Measurements from ENCODE around the gene PCSK7. TPM values are rescaled to one million over a fixed set of nuclear protein-coding genes. Genes with fewer than 3 reads are reported as not detected.
A peak's percentile ranks its signal among the peaks of the same experiment; 100 is the strongest.

PCSK7 gene
- total and polyA plus RNA-seq, 11 donors: 16.9 to 43.4 (median 26.2) TPM

DNA sequence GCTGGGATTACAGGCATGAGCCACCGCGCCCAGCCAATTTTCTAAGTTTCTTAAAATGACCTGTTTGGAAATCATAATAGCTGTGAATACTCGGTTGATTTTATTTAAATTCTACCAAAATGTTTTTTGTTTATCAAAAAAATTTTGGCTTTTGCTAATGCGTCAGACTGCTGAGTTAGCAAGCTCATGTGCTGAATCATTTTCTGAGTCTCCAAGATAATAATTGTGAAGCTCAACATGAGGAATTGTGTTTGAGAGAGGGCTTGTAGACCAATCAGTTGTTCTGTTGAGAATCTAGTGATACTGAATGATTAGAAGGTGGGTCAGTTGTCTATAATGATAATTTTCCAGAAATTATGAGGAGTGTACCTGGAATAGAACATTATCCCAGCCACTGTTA lies 16.5 kb upstream of the PCSK7 start:
- DNase-seq (no peak), ATAC-seq (no peak)
- WGBS, 4 donors: 94 to 98% (median 96%) methylated on average over 4 of the region's 4 CpGs
- no peaks in the 10 kb centered on the region for H3K9me3 ChIP-seq
- intact Hi-C loops (cut with DNase I): no loop called here
- H3K27me3 ChIP-seq: no peaks in the 10 kb centered on the region
- H3K4me3 ChIP-seq: no peak overlapping the region
- H3K4me1 ChIP-seq: no peaks in the 10 kb centered on the region
- H3K36me3 ChIP-seq: peaks cover 0 to 89% (median 81%) of the 10 kb centered on the region in 9 donors
- no peak overlapping the region for H3K27ac ChIP-seq
- no peak for TF ChIP-seq POLR2A (IDR thresholded peaks at IDR 0.05)
- TF ChIP-seq, protein P1, sequence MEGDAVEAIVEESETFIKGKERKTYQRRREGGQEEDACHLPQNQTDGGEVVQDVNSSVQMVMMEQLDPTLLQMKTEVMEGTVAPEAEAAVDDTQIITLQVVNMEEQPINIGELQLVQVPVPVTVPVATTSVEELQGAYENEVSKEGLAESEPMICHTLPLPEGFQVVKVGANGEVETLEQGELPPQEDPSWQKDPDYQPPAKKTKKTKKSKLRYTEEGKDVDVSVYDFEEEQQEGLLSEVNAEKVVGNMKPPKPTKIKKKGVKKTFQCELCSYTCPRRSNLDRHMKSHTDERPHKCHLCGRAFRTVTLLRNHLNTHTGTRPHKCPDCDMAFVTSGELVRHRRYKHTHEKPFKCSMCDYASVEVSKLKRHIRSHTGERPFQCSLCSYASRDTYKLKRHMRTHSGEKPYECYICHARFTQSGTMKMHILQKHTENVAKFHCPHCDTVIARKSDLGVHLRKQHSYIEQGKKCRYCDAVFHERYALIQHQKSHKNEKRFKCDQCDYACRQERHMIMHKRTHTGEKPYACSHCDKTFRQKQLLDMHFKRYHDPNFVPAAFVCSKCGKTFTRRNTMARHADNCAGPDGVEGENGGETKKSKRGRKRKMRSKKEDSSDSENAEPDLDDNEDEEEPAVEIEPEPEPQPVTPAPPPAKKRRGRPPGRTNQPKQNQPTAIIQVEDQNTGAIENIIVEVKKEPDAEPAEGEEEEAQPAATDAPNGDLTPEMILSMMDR (IDR thresholded peaks at IDR 0.05): no peak

DNA sequence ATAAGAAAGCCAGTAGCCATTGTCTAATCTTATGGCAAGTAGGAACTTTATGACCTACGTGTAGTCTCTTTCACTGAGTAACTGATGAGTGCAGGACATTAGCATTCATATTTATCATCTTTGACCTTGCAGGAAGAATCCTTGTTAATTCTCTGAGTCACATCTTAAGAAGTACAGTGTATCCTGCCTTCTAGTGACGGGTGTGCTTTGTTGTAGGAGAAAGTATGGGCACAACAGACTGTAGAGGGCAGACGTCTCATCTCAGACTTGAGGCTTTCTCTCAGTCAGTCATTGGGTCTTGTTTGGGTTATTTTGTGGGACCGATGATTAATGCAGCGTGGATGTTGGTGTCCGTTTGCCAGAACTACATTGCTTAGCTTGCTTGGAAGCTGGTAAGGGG lies 7.4 kb upstream of the PCSK7 start:
- Histone ChIP-seq H3K4me1 (peaks cover 0 to 3% (median under 1%) of the 10 kb centered on the region in 12 donors), H3K36me3 (peaks cover 0 to 81% (median 63%) of the 10 kb centered on the region in 9 donors), H3K27ac (no peak overlapping the region), H3K27me3 (no peaks in the 10 kb centered on the region), H3K4me3 (no peak overlapping the region), H3K9me3 (no peaks in the 10 kb centered on the region)
- no peak for ATAC-seq
- no peak for DNase-seq
- TF ChIP-seq POLR2A (IDR thresholded peaks at IDR 0.05): no peak
- TF ChIP-seq, protein P1 (IDR thresholded peaks at IDR 0.05): no peak
- 83 to 91% (median 87%) methylated on average over 6 of the region's 6 CpGs for WGBS, 4 donors
- intact Hi-C loops (cut with DNase I): loop anchor here in 2 of 10 donors (10.0 kb wide), 2 partner anchors 364 to 454 kb away; partner anchors contain the start of gene ZPR1 (in 1 of the 2)

DNA sequence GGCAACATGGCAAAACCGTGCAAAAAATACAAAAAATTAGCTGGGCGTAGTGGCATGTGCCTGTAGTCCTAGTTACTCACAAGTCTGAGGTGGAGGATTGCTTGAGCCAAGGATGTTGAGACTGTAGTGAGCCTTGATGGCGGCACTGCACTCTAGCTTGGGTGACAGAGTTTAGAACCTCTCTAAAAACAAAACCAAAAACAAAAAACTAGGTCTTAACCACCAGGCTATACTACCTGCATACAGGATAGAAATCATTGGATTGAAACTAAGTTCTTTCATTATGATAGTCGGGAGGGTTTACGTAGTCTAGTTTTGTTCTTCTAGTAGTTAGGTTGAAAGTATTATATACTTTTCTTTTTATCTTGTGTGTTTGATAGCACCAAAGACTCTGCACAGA lies 6.3 kb upstream of the PCSK7 start:
- intact Hi-C loops (cut with DNase I): loop anchor here in 2 of 10 donors (10.0 kb wide), 2 partner anchors 363 to 453 kb away; partner anchors contain the start of gene ZPR1 (in 1 of the 2)
- H3K36me3 ChIP-seq: peaks cover 0 to 70% (median 53%) of the 10 kb centered on the region in 9 donors
- no peaks in the 10 kb centered on the region for H3K9me3 ChIP-seq
- TF ChIP-seq POLR2A (IDR thresholded peaks at IDR 0.05): no peak
- TF ChIP-seq, protein P1 (IDR thresholded peaks at IDR 0.05): no peak
- no peaks in the 10 kb centered on the region for H3K27me3 ChIP-seq
- H3K4me1 ChIP-seq: peaks cover 0 to 14% (median 10%) of the 10 kb centered on the region in 12 donors
- ATAC-seq (no peak), DNase-seq (no peak)
- no peak overlapping the region for H3K27ac ChIP-seq
- no peak overlapping the region for H3K4me3 ChIP-seq
- WGBS, 4 donors: 93 to 94% (median 94%) methylated on average over 5 of the region's 5 CpGs

DNA sequence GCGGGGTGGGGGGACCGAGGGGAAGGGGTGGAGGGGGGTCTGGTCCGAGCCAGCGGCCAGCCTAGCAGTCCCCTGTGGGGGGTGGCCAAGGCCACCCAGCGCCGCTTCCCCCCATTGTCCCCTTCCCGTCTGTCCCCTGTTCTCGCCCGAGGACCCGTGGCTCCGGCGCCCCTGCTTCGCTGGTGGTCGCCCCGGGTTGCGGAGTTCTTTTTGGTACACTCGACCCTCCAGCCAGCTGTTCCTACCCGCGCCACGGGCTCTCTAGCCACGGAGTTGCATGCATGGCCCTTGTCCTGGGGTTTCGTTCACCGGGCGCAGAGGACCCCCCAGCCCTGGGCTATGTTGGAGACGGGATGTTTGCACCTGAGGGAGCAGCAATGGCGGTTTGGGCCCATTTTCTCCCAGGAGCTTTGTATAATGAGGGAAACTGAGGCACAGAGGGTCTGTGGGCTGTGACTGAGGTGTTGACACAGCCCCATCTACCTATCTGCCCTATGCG lies 1.1 kb upstream of the PCSK7 start:
- H3K27me3 ChIP-seq: no peaks in the 10 kb centered on the region
- H3K4me3 ChIP-seq: peak overlapping the region; percentile 78 to 99 (median 93)
- intact Hi-C loops (cut with DNase I): loop anchor here in 4 of 10 donors (2.0 to 10.0 kb wide), 6 partner anchors 54 to 448 kb away; partner anchors contain the start of genes BACE1 (in 1 of the 4), CEP164 (in 1 of the 4), PAFAH1B2 (in 1 of the 4) and SIDT2 (in 1 of the 4)
- peak overlapping the region; percentile 91 to 100 (median 98) for H3K27ac ChIP-seq
- DNase-seq (peak in 2 of 5 donors; percentile 54 to 64), ATAC-seq (peak in 3 of 4 donors; percentile 22 to 32 (median 31))
- TF ChIP-seq, protein P1 (IDR thresholded peaks at IDR 0.05): no peak
- TF ChIP-seq POLR2A (IDR thresholded peaks at IDR 0.05): no peak
- peaks cover 2 to 38% (median 25%) of the 10 kb centered on the region in 12 donors for H3K4me1 ChIP-seq
- H3K36me3 ChIP-seq: peaks cover 0 to 43% (median 26%) of the 10 kb centered on the region in 9 donors
- no peaks in the 10 kb centered on the region for H3K9me3 ChIP-seq
- WGBS, 4 donors: 0 to 2% (median 1%) methylated on average over 17 to 27 of the region's 27 CpGs
